OCI-LY1 (cell line): ENCODE results near the gene OTOF.

Source experiments
- H2AFZ ChIP-seq: fragments of 200-600 bp; sonication (generic), shearing (Covaris generic); 2 replicates; pipeline ENCODE4 v1.6.0; 2014; ENCODE audit warnings: antibody characterized with exemption, mild to moderate bottlenecking, low read length
- H3F3A ChIP-seq: fragments of 200-600 bp; sonication (generic), shearing (Covaris generic); 2 replicates; pipeline ENCODE4 v1.6.0; 2014; ENCODE audit warnings: mild to moderate bottlenecking, antibody characterized with exemption, low read length, moderate library complexity; ENCODE audit not compliant: insufficient read depth
- H3K27ac ChIP-seq: fragments of 200-600 bp; sonication (generic); 2 replicates; pipeline ENCODE4 v1.5.1; 2014; ENCODE audit warnings: low read length, mixed run types, mild to moderate bottlenecking, low read depth; ENCODE audit not compliant: poor library complexity, severe bottlenecking
- H3K27me3 ChIP-seq: fragments of 200-600 bp; sonication (generic); 2 replicates; pipeline ENCODE4 v1.6.0; 2014; ENCODE audit warnings: antibody characterized with exemption, mild to moderate bottlenecking, low read length, moderate library complexity; ENCODE audit not compliant: insufficient read depth
- H3K36me3 ChIP-seq: fragments of 200-600 bp; sonication (generic); 2 replicates; pipeline ENCODE4 v1.6.1; 2014; ENCODE audit warnings: mild to moderate bottlenecking, antibody characterized with exemption, low read length, moderate library complexity, mixed read lengths; ENCODE audit not compliant: insufficient read depth
- H3K4me1 ChIP-seq: fragments of 200-600 bp; sonication (generic); 2 replicates; pipeline ENCODE4 v1.5.1; 2014; ENCODE audit warnings: mild to moderate bottlenecking, low read length, moderate library complexity; ENCODE audit not compliant: insufficient read depth, severe bottlenecking
- H3K4me2 ChIP-seq: fragments of 200-600 bp; sonication (generic), shearing (Covaris generic); 2 replicates; pipeline ENCODE4 v1.6.1; 2014; ENCODE audit warnings: low read length
- H3K4me3 ChIP-seq: fragments of 200-600 bp; sonication (generic); 2 replicates; pipeline ENCODE4 v1.5.1; 2014; ENCODE audit warnings: low read length, low read depth, mild to moderate bottlenecking, mixed read lengths; ENCODE audit not compliant: poor library complexity, severe bottlenecking
- H3K79me2 ChIP-seq: fragments of 200-600 bp; shearing (Covaris generic); 2 replicates; pipeline ENCODE4 v1.6.1; 2016; ENCODE audit warnings: mixed run types, low read length, mixed read lengths; ENCODE audit not compliant: insufficient read depth
- H3K9ac ChIP-seq: fragments of 200-600 bp; sonication (generic), shearing (Covaris generic); 2 replicates; pipeline ENCODE4 v1.6.1; 2014; ENCODE audit warnings: mild to moderate bottlenecking, low read length, mixed read lengths
- H3K9me2 ChIP-seq: fragments of 200-600 bp; sonication (generic), shearing (Covaris generic); 2 replicates; pipeline ENCODE4 v1.6.1; 2014; ENCODE audit warnings: low read depth, mild to moderate bottlenecking, low read length, mixed read lengths
- H3K9me3 ChIP-seq: fragments of 200-600 bp; shearing (Covaris generic); 2 replicates; pipeline ENCODE4 v1.6.1; 2014; ENCODE audit warnings: low read length, mixed read lengths
- H4K20me1 ChIP-seq: fragments of 200-600 bp; sonication (generic), shearing (Covaris generic); 2 replicates; pipeline ENCODE4 v1.6.0; 2016; ENCODE audit warnings: mild to moderate bottlenecking, low read length; ENCODE audit not compliant: insufficient read depth
- EZH2 ChIP-seq: fragments of 200-600 bp; sonication (generic), shearing (Covaris generic); IDR thresholded peaks from 2 replicates; pipeline ENCODE4 v1.8.0; 2017; ENCODE audit warnings: borderline replicate concordance, mixed run types, mild to moderate bottlenecking, antibody characterized with exemption, low read length, moderate library complexity, mixed read lengths
- TF ChIP-seq, protein P1 (sequence below): fragments of 200-600 bp; sonication (generic), shearing (Covaris generic); IDR thresholded peaks from 2 replicates; pipeline ENCODE4 v1.5.1; 2017; ENCODE audit warnings: mild to moderate bottlenecking, antibody characterized with exemption, low read length, moderate library complexity, mixed read lengths

Gene OTOF

DNA sequence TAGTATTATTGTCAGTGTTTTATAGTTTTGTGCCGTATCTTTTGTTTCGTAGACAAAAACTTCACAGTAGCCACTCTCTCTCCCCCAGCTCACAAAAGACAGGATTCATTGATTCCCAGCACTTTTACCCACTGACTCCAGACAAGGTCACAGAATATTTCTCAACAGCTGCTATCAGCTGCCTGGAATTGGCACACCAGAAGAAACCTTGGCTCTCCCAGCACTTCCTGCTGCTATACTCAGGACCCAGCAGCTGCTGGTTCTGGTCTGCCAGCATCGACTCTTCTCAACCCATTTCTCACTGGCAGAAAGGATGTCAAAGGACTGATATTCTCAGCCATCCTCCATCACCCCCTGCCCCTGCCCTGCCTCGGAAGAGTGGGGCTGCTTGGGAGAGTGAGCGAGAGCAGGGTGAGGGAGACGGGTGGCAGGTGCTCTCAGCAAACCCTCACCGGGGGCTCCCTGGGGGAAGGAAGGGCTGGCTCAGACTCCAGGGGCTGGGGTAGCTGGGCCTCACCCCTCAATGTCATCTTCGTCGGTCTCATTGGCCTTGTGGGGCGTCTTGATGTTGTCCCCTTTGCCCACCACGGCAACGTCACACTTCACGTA is 6.1 kb upstream of the OTOF start:
- H3K4me3 ChIP-seq: no peak overlapping the region
- no peaks in the 10 kb centered on the region for H3K4me1 ChIP-seq
- no peaks in the 10 kb centered on the region for H3K79me2 ChIP-seq
- no peaks in the 10 kb centered on the region for H3K9me2 ChIP-seq
- H3K4me2 ChIP-seq: no peak overlapping the region
- no peak overlapping the region for H2AFZ ChIP-seq
- no peak overlapping the region for H3K9ac ChIP-seq
- H3K27ac ChIP-seq: no peak overlapping the region
- no peaks in the 10 kb centered on the region for H3K9me3 ChIP-seq
- H4K20me1 ChIP-seq: no peaks in the 10 kb centered on the region
- TF ChIP-seq, protein P1, sequence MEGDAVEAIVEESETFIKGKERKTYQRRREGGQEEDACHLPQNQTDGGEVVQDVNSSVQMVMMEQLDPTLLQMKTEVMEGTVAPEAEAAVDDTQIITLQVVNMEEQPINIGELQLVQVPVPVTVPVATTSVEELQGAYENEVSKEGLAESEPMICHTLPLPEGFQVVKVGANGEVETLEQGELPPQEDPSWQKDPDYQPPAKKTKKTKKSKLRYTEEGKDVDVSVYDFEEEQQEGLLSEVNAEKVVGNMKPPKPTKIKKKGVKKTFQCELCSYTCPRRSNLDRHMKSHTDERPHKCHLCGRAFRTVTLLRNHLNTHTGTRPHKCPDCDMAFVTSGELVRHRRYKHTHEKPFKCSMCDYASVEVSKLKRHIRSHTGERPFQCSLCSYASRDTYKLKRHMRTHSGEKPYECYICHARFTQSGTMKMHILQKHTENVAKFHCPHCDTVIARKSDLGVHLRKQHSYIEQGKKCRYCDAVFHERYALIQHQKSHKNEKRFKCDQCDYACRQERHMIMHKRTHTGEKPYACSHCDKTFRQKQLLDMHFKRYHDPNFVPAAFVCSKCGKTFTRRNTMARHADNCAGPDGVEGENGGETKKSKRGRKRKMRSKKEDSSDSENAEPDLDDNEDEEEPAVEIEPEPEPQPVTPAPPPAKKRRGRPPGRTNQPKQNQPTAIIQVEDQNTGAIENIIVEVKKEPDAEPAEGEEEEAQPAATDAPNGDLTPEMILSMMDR: no peak
- no peak for TF ChIP-seq EZH2
- H3F3A ChIP-seq: no peaks in the 10 kb centered on the region
- no peaks in the 10 kb centered on the region for H3K36me3 ChIP-seq
- H3K27me3 ChIP-seq: no peaks in the 10 kb centered on the region

DNA sequence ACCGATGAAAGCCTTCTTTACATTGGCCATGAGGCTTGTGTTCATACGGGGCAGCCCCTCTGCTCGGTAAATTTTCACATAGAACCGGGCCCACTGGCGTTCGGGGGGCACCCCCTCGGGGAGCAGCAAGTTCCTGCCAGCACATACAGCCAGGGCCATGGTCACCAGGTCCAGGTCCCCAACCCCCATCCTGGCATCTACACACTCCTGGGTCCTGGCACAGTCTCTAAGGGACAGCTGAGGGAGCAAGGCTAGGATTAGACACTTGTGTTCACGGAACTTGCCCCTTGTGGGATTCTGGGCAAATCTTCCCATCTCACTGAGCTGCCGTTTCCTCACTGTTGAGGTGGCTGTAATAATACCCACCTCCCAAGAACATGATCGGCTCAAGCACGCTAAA is 5.6 kb upstream of the OTOF start:
- H3K9me2 ChIP-seq: no peaks in the 10 kb centered on the region
- H3K79me2 ChIP-seq: no peaks in the 10 kb centered on the region
- H3K27ac ChIP-seq: no peak overlapping the region
- H3K9ac ChIP-seq: no peak overlapping the region
- TF ChIP-seq EZH2: no peak
- TF ChIP-seq, protein P1: no peak
- H2AFZ ChIP-seq: no peak overlapping the region
- no peaks in the 10 kb centered on the region for H3K9me3 ChIP-seq
- H3K36me3 ChIP-seq: no peaks in the 10 kb centered on the region
- H3K4me2 ChIP-seq: no peak overlapping the region
- H4K20me1 ChIP-seq: no peaks in the 10 kb centered on the region
- no peaks in the 10 kb centered on the region for H3F3A ChIP-seq
- no peaks in the 10 kb centered on the region for H3K27me3 ChIP-seq
- H3K4me3 ChIP-seq: no peak overlapping the region
- H3K4me1 ChIP-seq: no peaks in the 10 kb centered on the region

DNA sequence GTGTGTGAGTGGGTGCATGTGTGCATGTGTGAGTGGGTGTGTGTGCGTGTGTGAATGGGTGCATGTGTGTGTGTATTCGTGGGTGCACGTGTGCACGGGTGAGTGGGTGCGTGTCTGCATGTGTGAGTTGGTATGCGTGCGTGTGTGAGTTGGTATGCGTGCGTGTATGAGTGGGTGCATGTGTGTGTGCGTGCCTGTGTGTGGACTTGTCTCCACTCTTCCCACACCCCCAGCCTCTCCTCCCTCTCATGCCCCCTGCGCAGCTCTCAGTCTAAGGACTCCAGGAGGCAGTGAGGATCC is 5.1 kb upstream of the OTOF start:
- Histone ChIP-seq H4K20me1 (no peaks in the 10 kb centered on the region), H2AFZ (no peak overlapping the region), H3K4me2 (no peak overlapping the region), H3K36me3 (no peaks in the 10 kb centered on the region), H3K27ac (no peak overlapping the region), H3F3A (no peaks in the 10 kb centered on the region), H3K4me1 (no peaks in the 10 kb centered on the region), H3K79me2 (no peaks in the 10 kb centered on the region), H3K9me3 (no peaks in the 10 kb centered on the region), H3K4me3 (no peak overlapping the region), H3K9me2 (no peaks in the 10 kb centered on the region), H3K9ac (no peak overlapping the region), H3K27me3 (no peaks in the 10 kb centered on the region)
- no peak for TF ChIP-seq EZH2
- TF ChIP-seq, protein P1: no peak
